Cardiac septum (tissue), 1 donor: ENCODE data around the gene KDM2B. TPM values are rescaled to one million over a fixed set of nuclear protein-coding genes. Genes with fewer than 3 reads are reported as not detected.

ENCODE experiments used
- DNase-seq: peaks from one replicate; pipeline ENCODE4 v3.0.0-alpha.2; 2020; ENCODE audit warnings: low spot score
- intact Hi-C: fragments of 100-400 bp; cut with DNase I; formaldehyde crosslinking; loops from one replicate; pipeline ENCODE4 v1.14.0; 2022
- long read RNA-seq: library from polyadenylated mRNA; unstranded; transcript quantifications from one replicate; pipeline ENCODE4 v2.0.0, GENCODE V29; 2021
- total RNA-seq: library from RNA; stranded (reverse); fragmentation: NEBNext Ultra II Directional; extraction: Animal tissue kit (Norgen Biotek cat#: 25700); gene quantifications from one replicate; pipeline ENCODE4 v1.2.1, GENCODE V29; 2021
- donor health status: DM: no; HTN: no; CAD: no.

Gene KDM2B
- total RNA-seq, result 10.1 TPM
- long read RNA-seq, partial matches to known transcripts, result 3 of 15 reads
- long read RNA-seq, other reads (novel, unspliced or antisense), result 12 of 15 reads

- intact Hi-C loops, result loop anchor here (1.0 to 2.0 kb wide), 2 partner anchors 9 to 46 kb away; partner anchors contain the start of gene ORAI1
- DNase-seq, result no peak
Observed at GRCh38 chr12:121580959-121581685, at the start of gene KDM2B. Gene KDM2B (minus strand): TSS chr12:121581023. CDS start chr12:121580911, 112 bp downstream.

- no peak for DNase-seq
- intact Hi-C loops, result loop anchor here (5.0 kb wide), 3 partner anchors 54 to 169 kb away; no protein-coding TSS in a partner anchor
Observed at GRCh38 chr12:121628536-121628935, 47.7 kb upstream of the KDM2B start.

GRCh38 chr12:121628037-121628436 lies 47.2 kb upstream of the KDM2B start:
- no peak for DNase-seq
- intact Hi-C loops, result loop anchor here (5.0 kb wide), 3 partner anchors 54 to 169 kb away; no protein-coding TSS in a partner anchor

- DNase-seq, result peak; percentile 77
- intact Hi-C loops, result loop anchor here (2.0 to 5.0 kb wide), 5 partner anchors 46 to 170 kb away; partner anchors contain the start of gene KDM2B
Observed at GRCh38 chr12:121626853-121627640, 46.2 kb upstream of the KDM2B start.

GRCh38 chr12:121626087-121626852 lies 45.4 kb upstream of the KDM2B start, which contains the start of gene ORAI1:
Gene ORAI1 (plus strand): TSS chr12:121626530.
- peak; percentile 99 for DNase-seq
- intact Hi-C loops, result loop anchor here (2.0 to 5.0 kb wide), 5 partner anchors 45 to 171 kb away; partner anchors contain the start of gene KDM2B

- no peak for DNase-seq
- intact Hi-C loops, result no loop called here
Observed at GRCh38 chr12:121620333-121620891, 39.6 kb upstream of the KDM2B start.

GRCh38 chr12:121618659-121619233 lies 37.9 kb upstream of the KDM2B start:
- intact Hi-C loops, result no loop called here
- no peak for DNase-seq

- intact Hi-C loops, result no loop called here
- no peak for DNase-seq
Observed at GRCh38 chr12:121614872-121615467, 34.1 kb upstream of the KDM2B start.

GRCh38 chr12:121613462-121613861 lies 32.6 kb upstream of the KDM2B start:
- DNase-seq, result no peak
- intact Hi-C loops, result no loop called here

- intact Hi-C loops, result no loop called here
Observed at GRCh38 chr12:121611306-121611705, 30.5 kb upstream of the KDM2B start.

GRCh38 chr12:121610239-121611149 lies 29.7 kb upstream of the KDM2B start:
- intact Hi-C loops, result no loop called here
- no peak for DNase-seq

More at GRCh38 chr12:121611306-121611705, 30.5 kb upstream of the KDM2B start:
- no peak for DNase-seq

GRCh38 chr12:121608301-121608700 lies 27.5 kb upstream of the KDM2B start:
- no peak for DNase-seq
- intact Hi-C loops, result no loop called here

GRCh38 chr12:121603581-121603980 lies 22.8 kb upstream of the KDM2B start:
- intact Hi-C loops, result no loop called here
- DNase-seq, result no peak

- intact Hi-C loops, result no loop called here
- no peak for DNase-seq
Observed at GRCh38 chr12:121602766-121603165, 21.9 kb upstream of the KDM2B start.

- intact Hi-C loops, result no loop called here
Observed at GRCh38 chr12:121600702-121601336, 20.0 kb upstream of the KDM2B start.

GRCh38 chr12:121596526-121596925 lies 15.7 kb upstream of the KDM2B start:
- no peak for DNase-seq
- intact Hi-C loops, result no loop called here

More at GRCh38 chr12:121600702-121601336, 20.0 kb upstream of the KDM2B start:
- DNase-seq, result no peak

- intact Hi-C loops, result no loop called here
- DNase-seq, result no peak
Observed at GRCh38 chr12:121595520-121595919, 14.7 kb upstream of the KDM2B start.
